Left ventricle myocardium inferior (tissue), 1 donor: ENCODE measurements around the gene MPC1. TPM values are rescaled to one million over a fixed set of nuclear protein-coding genes. Genes with fewer than 3 reads are reported as not detected.
"Not testable (repeated sequence)": the region's sequence is repeated elsewhere in the genome, so short reads cannot be mapped to it uniquely, and the experiment has no call there.

ENCODE experiments used
- DNase-seq: peaks from one replicate; pipeline ENCODE4 v3.0.0-alpha.2; 2020
- H3K27ac ChIP-seq: fragments of 200-600 bp; replicated peaks from 2 replicates; pipeline ENCODE4 v1.8.0; 2021
- H3K27me3 ChIP-seq: fragments of 200-600 bp; 2 replicates; pipeline ENCODE4 v1.8.0; 2021; ENCODE audit warnings: low read depth
- H3K36me3 ChIP-seq: fragments of 200-600 bp; 2 replicates; pipeline ENCODE4 v1.8.0; 2021
- H3K4me1 ChIP-seq: fragments of 200-600 bp; 2 replicates; pipeline ENCODE4 v1.8.0; 2021
- H3K4me3 ChIP-seq: fragments of 200-600 bp; 2 replicates; pipeline ENCODE4 v1.8.0; 2021; ENCODE audit warnings: mild to moderate bottlenecking, moderate library complexity
- H3K9me3 ChIP-seq: fragments of 200-600 bp; replicated peaks from 2 replicates; pipeline ENCODE4 v1.8.0; 2021
- CTCF ChIP-seq: fragments of 200-600 bp; IDR thresholded peaks from 2 replicates; pipeline ENCODE4 v1.8.0; 2021; ENCODE audit warnings: antibody characterized with exemption, mild to moderate bottlenecking, borderline replicate concordance
- intact Hi-C: fragments of 100-400 bp; cut with micrococcal nuclease; formaldehyde crosslinking; loops from one replicate; pipeline ENCODE4 v1.11.0; 2022
- total RNA-seq: library from RNA; stranded (reverse); fragmentation: NEBNext Ultra II Directional; extraction: Animal tissue kit (Norgen Biotek cat#: 25700); gene quantifications from one replicate; pipeline ENCODE4 v1.2.1, GENCODE V29; 2021
- donor health status: DM: no; HTN: yes; CAD: no; lungs with severe emphysema.

Gene MPC1
- total RNA-seq, 1 donor from 2014 or later = 531 TPM

- Histone ChIP-seq H3K4me1 (peaks cover 29% of the 10 kb centered on the region), H3K9me3 (no peaks in the 10 kb centered on the region), H3K27me3 (no peaks in the 10 kb centered on the region), H3K36me3 (no peaks in the 10 kb centered on the region), H3K27ac (no peak overlapping the region), H3K4me3 (no peak overlapping the region)
- intact Hi-C loops = loop anchor here (10.0 kb wide), 1 partner anchor 61 kb away; no protein-coding TSS in a partner anchor
- DNase-seq = no peak
- no peak for TF ChIP-seq CTCF
Observed at GRCh38 chr6:166386111-166386510, 3.4 kb upstream of the MPC1 start.

- not testable (repeated sequence) for DNase-seq, H3K36me3 ChIP-seq, H3K9me3 ChIP-seq, H3K27me3 ChIP-seq
- peak overlapping the region; percentile 98 for H3K27ac ChIP-seq
- peak; percentile 46 for TF ChIP-seq CTCF
- intact Hi-C loops = loop anchor here (10.0 kb wide), 1 partner anchor 59 kb away; no protein-coding TSS in a partner anchor
- peak overlapping the region; percentile 96 for H3K4me3 ChIP-seq
- H3K4me1 ChIP-seq = peaks cover 52% of the 10 kb centered on the region
Observed at GRCh38 chr6:166383802-166384363, 1.1 kb upstream of the MPC1 start.

GRCh38 chr6:166382500-166382932 is 224 bp downstream of the MPC1 start:
- no peaks in the 10 kb centered on the region for H3K9me3 ChIP-seq
- H3K27me3 ChIP-seq = no peaks in the 10 kb centered on the region
- peak overlapping the region; percentile 96 for H3K4me3 ChIP-seq
- TF ChIP-seq CTCF = no peak
- H3K4me1 ChIP-seq = peaks cover 65% of the 10 kb centered on the region
- DNase-seq = no peak
- intact Hi-C loops = loop anchor here (10.0 kb wide), 1 partner anchor 58 kb away; no protein-coding TSS in a partner anchor
- no peaks in the 10 kb centered on the region for H3K36me3 ChIP-seq
- peak overlapping the region; percentile 98 for H3K27ac ChIP-seq

- peak overlapping the region; percentile 98 for H3K27ac ChIP-seq
- peak; percentile 86 for TF ChIP-seq CTCF
- no peaks in the 10 kb centered on the region for H3K9me3 ChIP-seq
- H3K27me3 ChIP-seq = no peaks in the 10 kb centered on the region
- peaks cover 71% of the 10 kb centered on the region for H3K4me1 ChIP-seq
- H3K36me3 ChIP-seq = no peaks in the 10 kb centered on the region
- H3K4me3 ChIP-seq = peak overlapping the region; percentile 96
- peak; percentile 71 for DNase-seq
- intact Hi-C loops = loop anchor here (10.0 kb wide), 1 partner anchor 57 kb away; no protein-coding TSS in a partner anchor
Observed at GRCh38 chr6:166381733-166382499, 824 bp downstream of the MPC1 start.

- Histone ChIP-seq H3K4me1 (peaks cover 77% of the 10 kb centered on the region), H3K27ac (peak overlapping the region; percentile 98), H3K9me3 (no peaks in the 10 kb centered on the region), H3K27me3 (no peaks in the 10 kb centered on the region), H3K36me3 (no peaks in the 10 kb centered on the region), H3K4me3 (peak overlapping the region; percentile 96)
- no peak for TF ChIP-seq CTCF
- DNase-seq = no peak
- intact Hi-C loops = loop anchor here (10.0 kb wide), 1 partner anchor 57 kb away; no protein-coding TSS in a partner anchor
Observed at GRCh38 chr6:166381381-166381732, 1.4 kb downstream of the MPC1 start.
